HG03097 (cell line): ENCODE data around the gene AFF3.
"Not testable (repeated sequence)": the region's sequence is repeated elsewhere in the genome, so short reads cannot be mapped to it uniquely, and the experiment has no call there.

Source experiments
- ATAC-seq: cut with Tn5 transposase; IDR thresholded peaks from one replicate; pipeline ENCODE4 v1.9.1; 2021; ENCODE audit not compliant: unreplicated experiment, low FRiP score

AFF3 gene

GRCh38 chr2:99942561-99943347 is 199.6 kb downstream of the AFF3 start:
- no peak for ATAC-seq

GRCh38 chr2:99940963-99941362 is 201.4 kb downstream of the AFF3 start:
- no peak for ATAC-seq

- ATAC-seq = no peak
These were observed 203.3 kb downstream of the AFF3 start for GRCh38 chr2:99939135-99939534.

GRCh38 chr2:99938250-99938649 is 204.1 kb downstream of the AFF3 start:
- ATAC-seq = no peak

GRCh38 chr2:99936065-99936464 is 206.3 kb downstream of the AFF3 start:
- no peak for ATAC-seq

- no peak for ATAC-seq
These were observed 206.7 kb downstream of the AFF3 start for GRCh38 chr2:99935662-99936061.

GRCh38 chr2:99933894-99934650 is 208.3 kb downstream of the AFF3 start:
- ATAC-seq = no peak

GRCh38 chr2:99933491-99933890 is 208.9 kb downstream of the AFF3 start:
- ATAC-seq = not testable (repeated sequence)

- ATAC-seq = no peak
These were observed 213.8 kb downstream of the AFF3 start for GRCh38 chr2:99928470-99929053.

GRCh38 chr2:99927690-99928207 is 214.6 kb downstream of the AFF3 start:
- not testable (repeated sequence) for ATAC-seq

GRCh38 chr2:99926986-99927385 is 215.4 kb downstream of the AFF3 start:
- ATAC-seq = no peak

GRCh38 chr2:99925960-99926359 is 216.4 kb downstream of the AFF3 start:
- ATAC-seq = no peak

- no peak for ATAC-seq
These were observed 219.7 kb downstream of the AFF3 start for GRCh38 chr2:99922664-99923063.

GRCh38 chr2:99921903-99922302 is 220.5 kb downstream of the AFF3 start:
- ATAC-seq = no peak

GRCh38 chr2:99918389-99918788 is 224.0 kb downstream of the AFF3 start:
- no peak for ATAC-seq

GRCh38 chr2:99915108-99915675 is 227.2 kb downstream of the AFF3 start:
- no peak for ATAC-seq

- ATAC-seq = no peak
These were observed 230.7 kb downstream of the AFF3 start for GRCh38 chr2:99911736-99912135.

- no peak for ATAC-seq
These were observed 231.5 kb downstream of the AFF3 start for GRCh38 chr2:99910902-99911301.

- no peak for ATAC-seq
These were observed 236.8 kb downstream of the AFF3 start for GRCh38 chr2:99905636-99906035.

- no peak for ATAC-seq
These were observed 237.4 kb downstream of the AFF3 start for GRCh38 chr2:99905025-99905424.

GRCh38 chr2:99903981-99904380 is 238.4 kb downstream of the AFF3 start:
- no peak for ATAC-seq
